ENCODE results near the gene MORN1. TPM values are rescaled to one million over a fixed set of nuclear protein-coding genes. Genes with fewer than 3 reads are reported as not detected.

Gene MORN1
- total and polyA plus RNA-seq, 9 of the 15 experiments (the other 6 are each of a cell fraction or from before 2014, with no cell fraction given), result 0.24 to 9.3 (median 4.2) TPM

- TF ChIP-seq RCOR1 (IDR thresholded peaks at IDR 0.05; ENCODE audit: borderline replicate concordance in 1 of 2, low read depth in 2 of 2, low read length in 2 of 2) (no peak), MAX (CRISPR knock-in tag; IDR thresholded peaks at IDR 0.05) (0 out of 2 replicates have a peak, but pooled peaks have one; percentile 13), ETS2 (tag; IDR thresholded peaks at IDR 0.05; ENCODE audit: borderline replicate concordance, poor library complexity, severe bottlenecking) (no peak), ZNF134 (CRISPR knock-in tag; conservative IDR thresholded peaks at IDR 0.05) (peak; percentile 51), ZNF121 (CRISPR knock-in tag; conservative IDR thresholded peaks at IDR 0.05) (no peak), ZNF224 (CRISPR knock-in tag; IDR thresholded peaks at IDR 0.05) (no peak)
Measured at GRCh38 chr1:2289607-2290006, 101.7 kb downstream of the MORN1 start (continued).

- no TSS peak for BruUV-seq (replicated peaks)
- ATAC-seq, result no peak
- CTCF ChIA-PET (ENCODE audit: low intra/inter-chr PET ratio), result no interaction called here
Measured at GRCh38 chr1:2288816-2289536, 102.4 kb downstream of the MORN1 start.

More at GRCh38 chr1:2288816-2289536, 102.4 kb downstream of the MORN1 start:
- Histone ChIP-seq H3K4me2 (ENCODE audit: insufficient read depth, low read length) (no peak overlapping the region), H3K27ac (ENCODE audit: extremely low read depth, low read depth, low read length) (no peak overlapping the region), H3K79me2 (ENCODE audit: control insufficient read depth, insufficient read depth, low read length) (peaks cover 79% of the 10 kb centered on the region), H3K36me3 (ENCODE audit: control insufficient read depth, insufficient read depth, low read length) (0 out of 3 replicates have a peak, but pooled peaks cover 2% of the 10 kb centered on the region), H3K4me1 (replicated peaks in 1 of 2; ENCODE audit: control insufficient read depth in 2 of 2, insufficient read depth in 2 of 2, low read length in 2 of 2) (peaks cover 21 to 73% of the 10 kb centered on the region in 2 experiments), H3K4me3 (no peak overlapping the region), H3K9me1 (ENCODE audit: control insufficient read depth, insufficient read depth, low read length) (peaks cover 7% of the 10 kb centered on the region), H2AFZ (ENCODE audit: low read depth, low read length) (no peak overlapping the region), H3K9ac (ENCODE audit: insufficient read depth in 1 of 2, low read depth in 2 of 2, low read length in 2 of 2) (peak overlapping the region in 1 of 2 experiments; percentile 73; a peak in 2 of 4 replicates), H4K20me1 (replicated peaks; ENCODE audit: control insufficient read depth, insufficient read depth, low read length) (peaks cover 26% of the 10 kb centered on the region), H3K27me3 (ENCODE audit: control insufficient read depth in 2 of 2, insufficient read depth in 2 of 2, low read length in 2 of 2) (no peaks in the 10 kb centered on the region), H3K9me3 (replicated peaks; ENCODE audit: control insufficient read depth, insufficient read depth, low read depth, low read length) (no peaks in the 10 kb centered on the region)
- in situ Hi-C loops (cut with MboI), result no loop called here
- WGBS (ENCODE audit: insufficient coverage, low coverage, missing lambda C conversion rate), result 86% methylated on average over 16 of the region's 20 CpGs
- intact Hi-C loops (cut with micrococcal nuclease), result no loop called here
- no peak for FAIRE-seq
- no peak for TF ChIP-seq SMAD4 (CRISPR knock-in tag; conservative IDR thresholded peaks at IDR 0.05)
- TF ChIP-seq POLR2G (IDR thresholded peaks at IDR 0.05; ENCODE audit: low read depth, low read length), result 0 out of 2 replicates have a peak, but pooled peaks have one; percentile 14
- POLR2A ChIA-PET, result interaction anchor here (0.6 to 1.3 kb wide), 4 partner anchors 9 to 244 kb away, joined by 3 to 4 read pairs (median 3); no protein-coding TSS in a partner anchor
- DNase-seq (ENCODE audit: extremely low read depth in 1 of 4, low spot score in 3 of 4), result no peak

Measured in K562 (cell line).